GM18519 (cell line): ENCODE results near the gene EPHB4.
"Not testable (repeated sequence)": the region's sequence is repeated elsewhere in the genome, so short reads cannot be mapped to it uniquely, and the experiment has no call there.

ENCODE experiments used
- ATAC-seq: cut with Tn5 transposase; IDR thresholded peaks from one replicate; pipeline ENCODE4 v1.9.1; 2021; ENCODE audit warnings: mild to moderate bottlenecking, moderate library complexity; ENCODE audit not compliant: unreplicated experiment, low FRiP score

Gene EPHB4

GRCh38 chr7:100823140-100823525, 4.2 kb downstream of the EPHB4 start:
- ATAC-seq = no peak

DNA sequence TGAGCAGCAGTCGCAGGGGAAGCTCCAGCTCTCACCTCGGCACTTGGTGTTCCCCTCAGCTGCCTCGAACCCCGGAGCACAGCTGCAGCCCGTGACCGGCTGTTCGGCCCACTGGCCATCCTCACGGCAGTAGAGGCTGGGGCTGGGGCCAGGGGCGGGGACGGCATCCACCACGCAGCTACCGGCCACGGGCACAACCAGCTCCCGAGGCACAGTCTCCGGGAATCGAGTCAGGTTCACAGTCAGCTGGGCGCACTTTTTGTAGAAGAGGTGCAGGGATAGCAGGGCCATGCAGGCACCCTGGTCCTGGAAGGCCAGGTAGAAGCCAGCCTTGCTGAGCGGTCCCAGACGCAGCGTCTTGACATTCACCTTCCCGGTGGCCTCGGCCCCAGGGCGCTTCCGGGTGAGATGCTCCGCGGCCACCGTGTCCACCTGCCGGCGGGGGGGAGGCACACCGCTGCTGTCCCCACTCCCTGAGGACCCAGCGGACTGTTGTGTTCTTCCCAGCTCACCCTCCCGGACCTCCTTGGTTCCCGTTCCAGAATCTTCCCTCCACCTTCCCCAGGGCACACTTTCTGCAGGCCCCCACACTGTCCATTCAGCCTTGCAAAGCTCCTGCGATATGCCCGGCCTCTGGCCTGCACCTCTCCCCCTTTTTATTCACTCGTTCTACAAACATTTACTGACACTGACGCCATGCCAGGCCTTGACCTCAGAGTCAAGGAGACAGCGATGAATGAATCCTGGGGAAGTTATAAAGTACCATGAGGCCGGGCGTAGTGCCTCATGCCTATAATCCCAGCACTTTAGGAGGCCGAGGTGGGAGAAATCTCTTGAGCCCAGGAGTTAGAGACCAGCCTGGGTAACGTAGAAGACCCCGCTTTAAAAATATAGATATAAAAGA, 4.8 kb downstream of the EPHB4 start:
- ATAC-seq = no peak

DNA sequence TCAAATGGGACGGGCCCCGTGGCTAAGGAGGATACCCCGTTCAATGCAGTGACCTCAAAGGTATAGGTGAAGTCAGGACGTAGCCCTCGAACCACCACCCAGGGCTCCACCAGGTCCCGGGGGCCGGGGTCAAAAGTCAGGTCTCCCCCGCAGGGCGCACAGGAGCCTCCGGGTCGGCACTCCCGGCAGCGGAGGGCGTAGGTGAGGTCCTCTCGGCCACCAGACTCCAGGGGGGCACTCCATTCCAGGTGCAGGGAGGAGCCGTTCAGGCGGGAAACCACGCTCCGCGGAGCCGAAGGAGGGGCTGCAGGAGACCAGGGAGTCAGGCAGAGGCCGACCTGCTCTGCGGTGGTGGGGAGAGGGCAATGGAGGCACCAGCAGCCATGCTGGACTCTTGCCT, 7.7 kb downstream of the EPHB4 start:
- ATAC-seq = no peak

- ATAC-seq = no peak
Observed at GRCh38 chr7:100818825-100819224, 8.5 kb downstream of the EPHB4 start.

- no peak for ATAC-seq
Observed at GRCh38 chr7:100818366-100818765, 9.0 kb downstream of the EPHB4 start.

GRCh38 chr7:100817097-100817496, 10.2 kb downstream of the EPHB4 start:
- no peak for ATAC-seq

DNA sequence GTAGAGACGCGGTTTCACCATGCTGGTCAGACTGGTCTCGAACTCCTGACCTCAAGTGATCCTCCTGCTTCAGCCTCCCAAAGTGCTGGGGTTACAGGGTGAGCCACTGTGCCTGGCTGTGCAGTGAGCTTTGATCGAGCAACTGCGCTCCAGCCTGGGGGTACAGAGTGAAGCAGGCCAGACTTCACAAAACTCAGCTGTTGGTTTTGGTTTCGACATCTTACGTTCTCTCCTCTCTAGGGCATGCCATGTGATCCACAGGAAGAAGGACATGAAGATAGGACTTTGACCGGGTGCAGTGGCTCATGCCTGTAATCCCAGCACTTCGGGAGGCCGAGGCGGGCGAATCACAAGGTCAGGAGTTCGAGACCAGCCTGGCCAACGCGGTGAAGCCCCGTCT, 10.8 kb downstream of the EPHB4 start:
- ATAC-seq = not testable (repeated sequence)

DNA sequence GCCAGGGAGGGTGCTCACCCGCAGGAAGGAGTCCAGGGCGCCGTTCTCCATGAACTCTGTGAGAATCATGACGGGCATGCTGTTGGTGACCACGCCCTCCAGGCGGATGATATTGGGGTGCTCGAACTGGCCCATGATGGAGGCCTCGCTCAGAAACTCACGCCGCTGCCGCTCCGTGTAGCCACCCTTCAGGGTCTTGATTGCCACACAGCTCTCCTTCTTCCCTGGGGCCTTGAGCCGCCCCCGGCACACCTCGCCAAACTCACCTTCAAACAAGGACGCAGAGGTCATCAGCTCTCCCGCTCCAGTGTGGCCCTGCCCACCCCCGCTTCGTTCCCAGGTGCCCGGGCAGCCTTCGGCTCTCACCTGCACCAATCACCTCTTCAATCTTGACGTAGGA, 14.6 kb downstream of the EPHB4 start:
- ATAC-seq = no peak

DNA sequence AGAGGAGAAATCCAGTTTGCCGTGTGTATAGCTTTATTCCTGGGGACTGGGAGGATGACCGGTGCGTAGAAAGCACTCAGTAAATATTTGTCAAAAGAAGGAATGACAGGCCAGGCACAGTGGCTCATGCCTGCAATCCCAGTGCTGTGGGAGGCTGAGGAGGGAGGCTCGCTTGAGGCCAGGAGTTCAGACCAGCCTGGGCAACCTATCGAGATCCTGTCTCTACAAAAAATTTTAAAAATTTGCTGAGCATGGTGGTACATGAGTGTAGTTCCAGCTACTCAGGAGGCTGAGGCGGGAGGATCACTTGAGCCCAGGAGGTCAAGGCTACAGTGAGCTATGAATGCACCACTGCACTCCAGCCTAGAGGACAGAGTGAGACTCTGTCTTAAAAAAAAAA, 15.8 kb downstream of the EPHB4 start:
- ATAC-seq = no peak

GRCh38 chr7:100808354-100808875, 18.9 kb downstream of the EPHB4 start:
- ATAC-seq = no peak

- not testable (repeated sequence) for ATAC-seq
Observed at GRCh38 chr7:100806883-100807282, 20.4 kb downstream of the EPHB4 start.

- no peak for ATAC-seq
Observed at GRCh38 chr7:100806276-100806675, 21.0 kb downstream of the EPHB4 start.

DNA sequence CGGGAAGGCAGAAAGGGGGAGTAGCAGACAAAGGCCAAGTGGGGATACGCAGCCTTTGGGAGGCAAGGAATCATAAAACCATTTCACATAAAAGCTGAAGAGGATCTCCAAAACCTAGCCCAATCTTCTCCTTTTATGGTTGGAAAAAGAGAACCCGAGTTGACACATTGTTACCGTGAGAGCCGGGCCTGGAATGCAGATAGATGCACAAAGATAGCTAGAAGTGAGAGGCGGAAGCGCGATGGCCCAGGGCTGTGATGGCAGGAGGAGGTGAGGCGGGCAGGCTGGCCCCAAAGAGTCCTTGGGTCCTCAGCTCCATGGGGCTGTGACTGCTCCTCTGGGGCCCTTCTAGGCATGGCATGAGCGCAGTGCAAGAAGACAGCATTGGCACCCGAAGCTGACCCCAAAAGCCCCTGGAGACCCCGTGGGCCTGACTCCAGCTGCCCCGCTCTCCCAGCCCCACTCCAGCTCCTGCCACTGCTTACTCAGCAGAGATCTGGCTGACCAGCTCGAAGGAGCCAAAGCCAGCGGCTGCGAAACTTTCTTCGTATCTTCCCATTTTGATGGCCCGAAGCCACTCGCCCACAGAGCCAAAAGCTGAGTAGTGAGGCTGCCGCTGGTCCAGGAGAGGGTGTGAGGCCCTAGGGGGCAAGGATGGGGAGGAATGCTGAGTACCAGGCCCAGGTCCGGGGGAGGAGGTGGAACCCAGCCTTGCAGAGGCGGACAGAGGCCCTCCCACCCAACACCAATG, 22.5 kb downstream of the EPHB4 start:
- no peak for ATAC-seq

- peak; percentile 74 for ATAC-seq
Observed at GRCh38 chr7:100803398-100804161, 23.7 kb downstream of the EPHB4 start.

DNA sequence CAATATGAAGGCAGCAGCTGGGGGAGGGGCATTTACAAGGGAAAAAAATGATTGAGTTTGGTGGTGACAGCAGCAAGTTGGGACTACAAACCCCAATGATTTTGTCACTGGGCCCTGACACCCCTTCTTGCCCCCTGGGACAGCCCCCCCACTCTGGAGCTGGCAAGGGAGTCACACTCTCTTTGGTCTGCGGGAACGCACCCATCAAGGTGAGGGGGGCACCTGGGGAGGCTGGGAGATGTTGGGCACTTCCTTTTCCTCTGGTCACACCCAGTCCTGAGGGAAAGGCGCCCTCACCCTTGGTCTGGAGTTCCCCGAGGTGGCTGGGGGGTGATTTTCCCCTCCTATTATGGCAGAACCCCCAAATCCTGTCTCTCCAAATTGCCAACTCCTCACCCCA, 24.4 kb downstream of the EPHB4 start:
- no peak for ATAC-seq

DNA sequence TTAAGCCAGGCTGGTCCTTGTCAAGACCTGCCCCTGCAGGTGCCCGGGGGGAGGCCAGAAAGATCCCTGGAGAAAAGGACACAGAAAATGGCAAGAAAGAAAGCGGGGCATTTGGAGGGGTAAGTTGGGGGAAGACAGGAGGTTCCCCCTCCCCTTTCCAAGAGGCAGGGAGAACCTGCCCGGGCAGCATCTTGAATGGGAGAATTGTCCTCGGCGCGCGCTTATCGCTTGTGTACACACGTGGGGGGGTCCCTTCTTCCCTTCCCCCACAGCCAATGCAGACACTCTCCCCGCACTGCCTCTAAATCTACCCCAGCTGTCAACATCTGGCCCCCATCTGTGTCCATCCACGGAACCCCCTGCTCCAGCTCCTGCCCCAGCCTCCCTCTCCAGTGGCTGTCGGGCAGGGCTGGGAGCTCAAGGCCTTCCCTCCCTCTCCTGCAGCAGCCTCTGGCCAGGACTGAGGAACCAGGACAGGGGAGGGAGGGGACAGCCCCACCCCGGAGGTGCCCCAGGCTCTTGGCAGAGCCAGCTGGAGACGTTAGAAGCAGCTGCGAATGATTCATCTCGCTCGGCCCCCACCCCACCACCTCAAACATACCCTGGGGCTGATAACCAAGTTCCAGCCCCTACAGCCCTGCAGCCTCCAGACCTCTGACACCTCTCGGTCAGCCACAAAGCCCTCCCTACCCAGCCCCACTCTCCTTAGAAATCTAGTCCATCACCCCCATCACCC, 25.3 kb downstream of the EPHB4 start:
- ATAC-seq = no peak

- ATAC-seq = no peak
Observed at GRCh38 chr7:100799037-100799896, 28.1 kb downstream of the EPHB4 start.

DNA sequence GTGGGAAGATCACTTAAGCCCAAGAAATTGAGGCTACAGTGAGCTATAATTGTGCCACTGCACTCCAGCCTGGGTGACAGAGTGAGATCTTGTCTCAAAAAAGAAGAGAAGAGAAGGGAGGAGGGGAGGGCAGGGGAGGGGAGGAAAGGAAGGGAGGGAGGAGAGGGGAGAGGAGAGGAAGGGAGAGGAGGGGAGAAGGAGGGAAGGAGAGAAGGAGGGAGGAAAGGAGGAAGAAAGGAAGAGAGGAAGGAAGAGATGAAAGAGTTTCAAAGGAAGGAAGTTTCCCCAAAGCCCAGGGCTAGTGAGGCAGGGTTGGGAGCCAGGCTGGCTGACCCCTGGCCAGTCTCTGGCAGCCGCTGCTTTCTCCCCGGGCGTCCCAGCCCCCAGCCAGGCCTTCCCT, 32.6 kb downstream of the EPHB4 start:
- no peak for ATAC-seq
